ENCODE data around the gene SCT. TPM values are rescaled to one million over a fixed set of nuclear protein-coding genes. Genes with fewer than 3 reads are reported as not detected.

Gene SCT
- total RNA-seq, 6 experiments from 2014 or later, result not detected

DNA sequence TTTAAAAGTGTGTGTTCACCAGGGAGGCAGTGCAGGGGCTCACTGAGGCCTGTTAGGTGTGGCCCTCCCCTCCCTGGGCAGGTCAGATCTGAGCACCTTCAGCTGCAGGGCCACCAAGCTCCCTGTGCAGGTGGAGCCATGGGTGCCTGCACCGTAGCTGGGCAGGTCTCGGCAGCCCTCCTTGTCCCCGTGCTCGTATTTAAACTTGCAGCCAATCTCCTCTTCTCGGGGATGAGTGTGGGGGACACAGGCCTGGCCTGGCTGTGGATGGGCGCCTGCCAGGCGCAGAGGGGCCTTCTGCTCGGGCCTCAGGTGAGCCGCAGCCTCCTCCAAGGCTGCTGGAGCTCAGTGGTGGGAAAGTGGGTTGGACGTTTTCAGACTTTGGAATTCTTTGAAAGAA, 31.6 kb downstream of the SCT start:
- H3K9me3 ChIP-seq, result no peaks in the 10 kb centered on the region
- H3K36me3 ChIP-seq, result peaks cover 0 to 93% (median 42%) of the 10 kb centered on the region in 4 donors
- no peaks in the 10 kb centered on the region for H3K4me1 ChIP-seq
- no peak overlapping the region for H3K27ac ChIP-seq
- no peak overlapping the region for H3K4me3 ChIP-seq
- DNase-seq (no peak), ATAC-seq (no peak)
- no peaks in the 10 kb centered on the region for H3K27me3 ChIP-seq
- intact Hi-C loops (cut with DNase I), result no loop called here
- no peak for TF ChIP-seq POLR2A (IDR thresholded peaks at IDR 0.05)
- TF ChIP-seq, protein P1, sequence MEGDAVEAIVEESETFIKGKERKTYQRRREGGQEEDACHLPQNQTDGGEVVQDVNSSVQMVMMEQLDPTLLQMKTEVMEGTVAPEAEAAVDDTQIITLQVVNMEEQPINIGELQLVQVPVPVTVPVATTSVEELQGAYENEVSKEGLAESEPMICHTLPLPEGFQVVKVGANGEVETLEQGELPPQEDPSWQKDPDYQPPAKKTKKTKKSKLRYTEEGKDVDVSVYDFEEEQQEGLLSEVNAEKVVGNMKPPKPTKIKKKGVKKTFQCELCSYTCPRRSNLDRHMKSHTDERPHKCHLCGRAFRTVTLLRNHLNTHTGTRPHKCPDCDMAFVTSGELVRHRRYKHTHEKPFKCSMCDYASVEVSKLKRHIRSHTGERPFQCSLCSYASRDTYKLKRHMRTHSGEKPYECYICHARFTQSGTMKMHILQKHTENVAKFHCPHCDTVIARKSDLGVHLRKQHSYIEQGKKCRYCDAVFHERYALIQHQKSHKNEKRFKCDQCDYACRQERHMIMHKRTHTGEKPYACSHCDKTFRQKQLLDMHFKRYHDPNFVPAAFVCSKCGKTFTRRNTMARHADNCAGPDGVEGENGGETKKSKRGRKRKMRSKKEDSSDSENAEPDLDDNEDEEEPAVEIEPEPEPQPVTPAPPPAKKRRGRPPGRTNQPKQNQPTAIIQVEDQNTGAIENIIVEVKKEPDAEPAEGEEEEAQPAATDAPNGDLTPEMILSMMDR (IDR thresholded peaks at IDR 0.05), result no peak
- WGBS (ENCODE audit: insufficient coverage, low coverage, low lambda C conversion rate, missing lambda C conversion rate), result 96% methylated on average over 4 of the region's 10 CpGs

DNA sequence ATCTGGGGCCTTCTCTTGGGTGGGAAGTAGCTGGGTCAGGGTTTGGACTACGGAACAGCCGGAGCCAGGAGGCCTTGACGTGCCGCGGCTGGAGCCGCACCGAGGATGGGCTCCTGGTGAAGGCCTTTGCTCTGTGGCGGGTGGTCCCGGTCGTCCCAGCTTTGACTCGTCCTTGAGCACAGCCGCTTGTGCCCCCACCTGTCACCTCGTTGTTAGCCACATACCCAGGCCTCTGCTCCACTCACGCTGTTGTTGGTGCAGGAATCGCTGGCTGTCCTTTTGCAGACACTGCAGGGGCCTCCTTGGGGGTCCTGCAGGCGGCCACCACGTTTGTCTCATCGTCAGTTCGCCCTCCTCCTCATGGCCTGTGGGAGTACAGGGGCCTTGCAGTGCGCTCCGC, 33.6 kb downstream of the SCT start:
- intact Hi-C loops (cut with DNase I), result no loop called here
- H3K4me1 ChIP-seq, result peaks cover 0 to 5% (median 2%) of the 10 kb centered on the region in 4 donors
- H3K27ac ChIP-seq, result no peak overlapping the region
- no peaks in the 10 kb centered on the region for H3K27me3 ChIP-seq
- ATAC-seq (no peak), DNase-seq (no peak)
- H3K9me3 ChIP-seq, result no peaks in the 10 kb centered on the region
- peaks cover 0 to 93% (median 36%) of the 10 kb centered on the region in 4 donors for H3K36me3 ChIP-seq
- WGBS (ENCODE audit: insufficient coverage, low coverage, low lambda C conversion rate, missing lambda C conversion rate), result 100% methylated on average over 5 of the region's 21 CpGs
- no peak overlapping the region for H3K4me3 ChIP-seq
- TF ChIP-seq, protein P1 (IDR thresholded peaks at IDR 0.05), result no peak
- TF ChIP-seq POLR2A (IDR thresholded peaks at IDR 0.05), result no peak

DNA sequence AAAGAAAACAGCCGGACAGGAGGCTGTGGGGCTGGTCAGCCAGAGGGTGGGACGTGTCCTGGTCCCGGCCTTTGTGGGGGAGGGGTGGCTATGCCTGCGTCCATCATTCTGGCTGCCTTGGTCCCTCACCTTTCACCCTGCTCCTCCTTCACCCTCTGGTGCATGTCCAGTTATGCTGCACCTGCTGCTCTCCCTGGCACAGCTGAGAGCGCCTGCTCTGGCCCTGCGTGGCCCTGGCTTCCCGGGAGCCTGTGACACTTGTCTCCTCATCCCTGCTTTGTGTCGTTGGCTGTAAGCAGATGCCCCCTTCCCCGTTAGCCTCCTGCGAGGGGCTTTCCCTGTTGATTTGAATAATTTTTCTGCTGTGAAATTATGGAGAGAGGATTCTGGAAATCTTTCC, 34.1 kb downstream of the SCT start:
- 77% methylated on average over 9 of the region's 10 CpGs for WGBS (ENCODE audit: insufficient coverage, low coverage, low lambda C conversion rate, missing lambda C conversion rate)
- DNase-seq, result no peak
- H3K36me3 ChIP-seq, result peaks cover 0 to 88% (median 33%) of the 10 kb centered on the region in 4 donors

DNA sequence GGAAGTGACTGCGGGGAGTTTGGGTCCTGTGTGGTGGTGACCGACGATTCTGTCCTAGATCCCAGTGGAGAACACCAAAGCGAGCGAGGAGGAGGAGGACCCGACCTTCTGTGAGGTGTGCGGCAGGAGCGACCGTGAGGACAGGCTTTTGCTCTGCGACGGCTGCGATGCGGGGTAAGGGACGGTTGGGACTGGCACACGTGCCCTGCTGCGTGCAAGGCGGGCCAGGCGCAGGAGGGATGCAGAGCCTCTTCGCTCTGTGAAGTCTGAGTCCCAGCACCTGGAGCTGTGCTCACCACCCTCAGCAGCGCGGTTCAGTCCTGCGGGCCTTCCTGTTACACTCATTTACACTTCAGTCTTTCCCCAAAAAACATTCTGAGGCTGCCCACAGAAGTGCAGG, 34.5 kb downstream of the SCT start:
- Histone ChIP-seq H3K27me3 (no peaks in the 10 kb centered on the region), H3K4me1 (peaks cover 0 to 12% (median 7%) of the 10 kb centered on the region in 4 donors), H3K36me3 (peaks cover 0 to 85% (median 33%) of the 10 kb centered on the region in 4 donors), H3K9me3 (no peaks in the 10 kb centered on the region), H3K4me3 (no peak overlapping the region), H3K27ac (no peak overlapping the region)
- intact Hi-C loops (cut with DNase I), result no loop called here
- TF ChIP-seq POLR2A (IDR thresholded peaks at IDR 0.05), result no peak
- TF ChIP-seq, protein P1 (IDR thresholded peaks at IDR 0.05), result no peak
- DNase-seq (no peak), ATAC-seq (no peak)
- 92% methylated on average over 7 of the region's 22 CpGs for WGBS (ENCODE audit: insufficient coverage, low coverage, low lambda C conversion rate, missing lambda C conversion rate)

More for the DNA sequence above, 34.1 kb downstream of the SCT start:
- TF ChIP-seq, protein P1 (IDR thresholded peaks at IDR 0.05), result no peak
- no peak for TF ChIP-seq POLR2A (IDR thresholded peaks at IDR 0.05)
- Histone ChIP-seq H3K9me3 (no peaks in the 10 kb centered on the region), H3K4me3 (no peak overlapping the region), H3K27me3 (no peaks in the 10 kb centered on the region), H3K27ac (no peak overlapping the region), H3K4me1 (peaks cover 0 to 9% (median 4%) of the 10 kb centered on the region in 4 donors)
- intact Hi-C loops (cut with DNase I), result no loop called here
- ATAC-seq, result no peak

DNA sequence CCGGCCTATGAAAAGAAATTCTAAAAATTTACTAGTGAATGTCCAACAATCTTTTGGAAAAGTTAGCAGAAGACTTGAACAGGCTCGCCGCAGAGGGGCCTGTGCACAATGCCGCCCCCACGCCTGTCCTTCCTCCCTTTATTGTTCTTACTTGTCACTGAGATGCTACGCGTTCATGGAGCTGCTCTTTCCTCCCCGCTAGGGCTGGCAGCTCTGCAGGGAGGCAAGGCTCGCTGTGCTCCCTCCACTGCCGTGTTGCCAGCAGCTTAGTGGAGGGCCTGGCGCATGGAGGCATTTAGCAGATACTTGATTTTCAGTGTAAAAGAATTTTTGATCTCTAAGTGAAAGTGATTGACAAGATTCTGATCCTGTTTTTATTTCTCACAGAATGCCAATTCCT, 36.0 kb downstream of the SCT start:
- Histone ChIP-seq H3K4me1 (peaks cover 0 to 28% (median 18%) of the 10 kb centered on the region in 4 donors), H3K36me3 (peaks cover 0 to 79% (median 32%) of the 10 kb centered on the region in 4 donors), H3K4me3 (no peak overlapping the region), H3K9me3 (no peaks in the 10 kb centered on the region), H3K27me3 (no peaks in the 10 kb centered on the region), H3K27ac (no peak overlapping the region)
- ATAC-seq, result no peak
- no peak for DNase-seq
- intact Hi-C loops (cut with DNase I), result no loop called here
- TF ChIP-seq POLR2A (IDR thresholded peaks at IDR 0.05), result no peak
- TF ChIP-seq, protein P1 (IDR thresholded peaks at IDR 0.05), result no peak
- WGBS (ENCODE audit: insufficient coverage, low coverage, low lambda C conversion rate, missing lambda C conversion rate), result 58% methylated on average over 5 of the region's 11 CpGs

Data from right lobe of liver (tissue), 6 donors.